Stimulated activated naive CD8-positive, alpha-beta T cell treated with anti-CD3 and anti-CD28 coated beads, Interleukin-15, Interleukin-2, amounts not matched to agents 100 U/mL and 50 U/mL, for 24 hours (primary cell): ENCODE data around the gene LRRFIP1.

ENCODE experiments used
- ATAC-seq: fragments of 150-1000 bp; cut with Tn5 transposase; one replicate; pipeline ENCODE4 v1.10.0; 2021
- DNase-seq: peaks from one replicate; pipeline ENCODE4 v3.0.0; 2021

Gene LRRFIP1

GRCh38 chr2:237704501-237705434 is 77.4 kb downstream of the LRRFIP1 start:
- no peak for ATAC-seq
- no peak for DNase-seq

DNA sequence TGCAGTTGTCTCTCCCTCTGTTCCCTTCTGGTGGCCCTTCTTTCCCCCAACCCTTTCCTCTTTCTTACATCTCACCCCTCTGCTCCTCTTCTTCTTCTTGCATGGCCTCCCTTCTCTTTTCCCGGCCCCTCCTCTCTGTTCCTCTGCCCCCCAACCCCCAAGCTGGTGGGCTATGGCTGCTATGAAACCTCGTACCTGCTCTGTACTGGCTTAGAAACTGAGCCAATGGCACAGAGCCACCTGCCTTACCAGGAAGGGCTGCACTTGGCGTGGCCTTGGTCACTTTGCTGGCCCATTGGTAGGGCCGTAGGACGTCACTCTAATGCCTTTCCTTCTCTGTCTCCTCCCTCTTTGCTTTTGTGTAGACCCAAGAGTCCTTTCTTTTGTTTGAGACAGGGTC is 78.9 kb downstream of the LRRFIP1 start:
- ATAC-seq: no peak
- DNase-seq: no peak

DNA sequence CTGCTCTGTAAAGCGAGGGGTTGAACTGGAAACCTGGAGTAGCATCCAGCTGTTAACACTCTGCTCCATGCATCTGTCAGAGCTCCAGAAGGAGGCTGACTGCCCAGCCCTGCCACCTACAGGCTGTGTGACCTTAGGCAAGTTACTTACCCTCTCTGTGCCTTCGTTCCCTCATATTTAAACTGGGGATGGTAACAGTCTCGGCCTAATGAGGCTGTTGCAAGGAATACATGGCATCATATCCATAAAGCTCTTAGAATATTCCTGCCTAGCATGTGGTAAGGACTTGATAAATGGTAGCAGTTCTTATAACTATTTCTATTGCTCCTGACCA is 80.6 kb downstream of the LRRFIP1 start:
- no peak for DNase-seq
- no peak for ATAC-seq

- ATAC-seq (no peak), DNase-seq (no peak)
Observed at GRCh38 chr2:237708491-237708890, 81.1 kb downstream of the LRRFIP1 start.

- ATAC-seq: no peak
- DNase-seq: no peak
Observed at GRCh38 chr2:237708961-237709360, 81.6 kb downstream of the LRRFIP1 start.

DNA sequence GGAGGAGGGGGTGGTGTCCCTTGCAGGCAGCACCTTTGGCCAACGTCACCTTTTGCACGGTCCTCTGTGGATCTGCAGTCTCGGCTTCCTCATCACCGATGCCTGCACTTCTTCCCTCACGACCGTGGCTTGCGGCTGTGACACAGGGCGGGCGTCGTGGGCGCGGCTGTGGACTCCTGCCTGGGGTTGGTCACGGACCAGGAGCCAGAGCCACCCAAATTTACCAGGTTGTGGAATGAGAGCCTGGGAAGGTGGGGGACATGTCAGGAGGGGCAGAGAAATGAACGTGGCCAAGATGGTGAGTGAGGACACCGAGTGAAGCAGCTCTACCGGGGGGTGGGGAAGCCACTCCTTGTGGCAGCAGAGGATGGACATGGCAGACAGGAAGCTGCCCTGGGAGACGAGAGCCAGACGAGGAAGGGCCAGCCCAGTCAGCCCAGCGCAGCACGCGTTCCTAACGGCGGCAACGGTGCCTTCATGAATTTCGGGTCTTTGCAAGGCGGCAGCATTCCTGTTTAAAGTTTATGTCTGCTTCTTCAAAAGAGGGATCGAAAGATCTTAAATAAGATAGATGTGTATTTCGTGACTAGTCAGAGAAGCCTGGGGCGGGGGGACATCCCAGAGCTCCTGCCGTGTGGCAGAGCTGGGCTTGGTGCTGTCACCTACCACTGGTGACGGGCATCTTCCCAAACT is 84.2 kb downstream of the LRRFIP1 start:
- ATAC-seq (no peak), DNase-seq (no peak)

DNA sequence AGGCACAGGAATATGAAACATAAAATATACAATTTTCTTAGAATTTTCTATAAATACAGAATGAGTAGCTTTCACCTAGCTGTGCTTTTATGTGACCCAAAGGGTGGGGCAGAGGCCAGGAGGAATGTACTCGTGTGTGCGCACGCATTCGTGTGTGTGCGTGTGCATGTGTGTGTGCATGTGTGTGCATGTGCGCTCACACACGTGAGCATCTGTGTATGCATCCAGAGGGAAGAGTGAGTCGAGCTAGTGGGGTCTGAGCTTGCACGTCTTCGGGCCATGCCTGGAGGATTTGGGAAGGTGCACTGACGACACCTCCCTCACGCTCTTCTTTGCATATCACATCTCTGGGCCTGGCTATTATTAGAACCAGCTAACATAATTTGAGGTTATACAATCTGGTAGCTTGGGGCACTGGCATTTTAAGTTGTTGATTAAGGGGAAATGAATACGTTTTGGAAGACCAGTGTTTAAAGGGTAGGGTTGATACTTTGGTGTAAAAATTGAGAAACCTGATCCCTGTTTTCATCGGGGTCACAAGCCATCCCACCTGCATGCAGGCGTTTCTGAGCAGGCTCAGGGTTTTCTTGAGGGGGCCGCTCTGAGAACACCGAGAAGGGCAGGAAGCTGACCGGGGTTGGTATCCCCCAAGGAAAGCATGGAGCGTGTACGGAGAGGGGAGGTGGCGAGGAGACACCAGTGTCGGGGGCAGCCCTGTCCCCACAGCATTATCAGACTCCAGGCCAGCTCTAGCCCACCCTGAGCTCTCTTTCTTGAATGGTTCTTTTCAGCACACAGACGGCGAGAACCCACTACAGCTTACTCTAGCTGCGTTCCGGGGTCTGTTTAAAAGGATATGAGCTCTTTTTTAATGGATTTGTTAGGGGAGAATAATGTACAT is 85.3 kb downstream of the LRRFIP1 start:
- ATAC-seq: no peak
- no peak for DNase-seq

DNA sequence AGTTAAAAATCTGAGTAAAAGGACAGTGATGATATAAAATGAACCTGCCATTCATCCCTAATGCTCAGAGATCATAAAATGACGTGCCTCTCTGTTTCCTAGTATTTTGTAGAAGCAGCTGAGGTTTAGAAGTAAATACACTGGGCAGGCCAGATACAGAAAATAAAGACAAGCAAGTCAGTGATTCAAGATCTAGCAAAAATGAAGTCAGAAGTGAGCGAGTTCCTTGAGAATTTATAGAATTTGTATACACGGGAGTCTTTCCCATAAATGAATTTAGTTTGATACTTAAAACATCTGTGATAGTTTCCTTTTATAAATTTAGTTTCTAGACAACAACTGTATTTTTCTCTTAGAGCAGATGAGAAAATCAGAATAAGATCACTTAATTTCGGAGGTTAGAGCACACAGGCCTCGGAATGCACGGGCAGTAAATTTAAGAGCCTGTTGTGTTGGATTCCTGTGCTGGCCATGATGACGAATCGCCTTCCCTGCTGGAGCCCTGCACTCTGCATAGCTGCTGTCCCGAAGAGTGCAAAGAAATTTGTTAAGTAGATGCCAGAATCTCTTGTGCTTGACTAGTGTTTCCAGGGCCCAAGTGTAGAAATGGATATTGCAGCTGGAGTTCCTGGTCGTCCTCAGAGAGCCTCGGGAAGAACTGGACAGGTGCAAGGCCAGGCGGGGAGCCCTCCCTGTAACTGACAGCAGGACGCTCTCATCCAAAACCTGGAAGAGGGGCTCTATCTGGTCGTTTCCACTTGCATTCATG is 87.5 kb downstream of the LRRFIP1 start:
- DNase-seq (no peak), ATAC-seq (no peak)

DNA sequence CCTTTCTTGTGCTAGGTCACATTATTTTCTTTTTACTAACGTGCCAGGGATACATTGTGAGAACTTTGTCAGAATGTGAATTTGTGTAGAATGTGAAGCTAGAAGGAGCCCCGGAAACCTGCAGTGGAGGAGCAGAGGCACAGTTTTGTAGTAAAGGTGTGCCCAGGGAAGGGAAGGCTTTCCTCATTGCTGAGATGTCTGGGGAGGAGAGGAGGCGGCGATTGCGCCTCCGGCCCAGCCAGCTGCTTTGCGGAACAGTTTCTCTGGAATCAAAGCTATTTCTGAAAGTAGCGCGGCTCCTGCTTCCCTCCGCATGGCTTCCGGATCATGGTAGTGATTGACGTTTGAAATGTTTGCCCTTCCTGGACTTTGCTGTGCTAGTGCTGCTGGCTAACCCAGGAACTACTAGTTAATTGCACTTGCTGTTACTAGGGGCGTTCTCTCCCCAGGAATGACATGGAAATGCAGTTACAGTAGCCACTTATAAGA is 88.1 kb downstream of the LRRFIP1 start:
- DNase-seq (no peak), ATAC-seq (no peak)

GRCh38 chr2:237716011-237716410 is 88.6 kb downstream of the LRRFIP1 start:
- DNase-seq (no peak), ATAC-seq (no peak)

DNA sequence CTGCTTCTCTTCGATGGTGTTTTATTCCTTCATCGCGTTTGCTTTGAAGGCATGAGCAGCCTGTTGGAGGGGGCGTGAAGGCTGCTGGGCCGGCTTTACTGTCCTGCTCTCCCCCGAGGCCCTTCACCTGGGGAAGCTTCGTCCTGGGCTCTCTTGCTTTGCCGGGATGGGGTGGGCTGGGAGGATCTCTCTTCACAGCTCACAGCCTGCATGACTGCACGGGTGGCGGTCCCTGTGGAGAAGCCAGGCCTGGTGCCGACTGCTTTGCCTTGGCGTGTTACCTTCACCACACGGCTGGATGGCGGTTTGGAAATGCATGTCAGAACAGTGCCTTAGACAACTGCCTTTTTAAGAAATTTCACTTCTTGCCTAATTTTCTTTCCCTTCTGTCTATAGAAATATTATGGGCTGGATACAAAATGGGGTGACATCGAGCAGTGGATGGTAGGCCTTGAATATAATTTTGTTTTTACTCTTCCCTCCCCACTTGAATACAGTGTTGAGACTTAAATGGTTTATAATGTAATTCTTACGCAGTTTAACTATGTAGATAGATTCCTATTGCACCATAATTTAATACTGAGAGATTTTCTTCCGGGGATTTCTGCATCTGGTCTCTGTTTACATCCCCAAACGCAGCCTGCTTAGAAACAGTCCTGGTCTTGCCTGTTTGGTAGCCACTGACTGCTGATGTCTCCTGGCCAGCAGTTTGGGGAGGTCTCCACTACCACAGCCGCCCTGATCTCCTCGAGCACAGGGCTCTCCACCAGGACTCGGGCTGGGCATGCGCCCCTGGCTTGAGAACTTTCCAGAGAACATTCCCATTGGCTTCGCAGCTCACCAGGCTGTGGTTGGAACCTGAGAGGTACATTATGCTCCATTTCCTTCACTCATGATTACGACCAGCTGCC is 90.2 kb downstream of the LRRFIP1 start:
- no peak for DNase-seq
- no peak for ATAC-seq

DNA sequence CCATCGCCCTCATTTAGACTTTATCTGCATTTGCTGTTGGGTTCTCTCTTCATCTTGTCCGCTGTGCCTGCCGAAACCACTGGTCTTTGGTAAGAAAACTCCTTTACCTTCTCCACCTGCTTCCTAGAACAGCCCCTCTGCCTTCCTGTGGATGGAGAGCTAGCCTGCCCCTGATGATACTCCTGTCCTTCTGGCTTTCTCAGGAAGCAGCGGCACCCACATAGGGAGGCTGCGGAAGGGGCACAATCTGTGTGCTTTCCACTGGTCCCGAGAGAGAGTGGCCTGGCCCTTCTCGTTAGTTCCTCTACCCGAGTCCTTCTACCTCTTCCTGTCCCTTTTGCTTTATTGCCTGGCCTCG is 90.9 kb downstream of the LRRFIP1 start:
- DNase-seq: no peak
- ATAC-seq: no peak

GRCh38 chr2:237720444-237720843 is 93.1 kb downstream of the LRRFIP1 start:
- ATAC-seq: no peak
- no peak for DNase-seq

- no peak for ATAC-seq
- DNase-seq: no peak
Observed at GRCh38 chr2:237720957-237721356, 93.6 kb downstream of the LRRFIP1 start.

GRCh38 chr2:237721458-237721857 is 94.1 kb downstream of the LRRFIP1 start:
- ATAC-seq (no peak), DNase-seq (no peak)

DNA sequence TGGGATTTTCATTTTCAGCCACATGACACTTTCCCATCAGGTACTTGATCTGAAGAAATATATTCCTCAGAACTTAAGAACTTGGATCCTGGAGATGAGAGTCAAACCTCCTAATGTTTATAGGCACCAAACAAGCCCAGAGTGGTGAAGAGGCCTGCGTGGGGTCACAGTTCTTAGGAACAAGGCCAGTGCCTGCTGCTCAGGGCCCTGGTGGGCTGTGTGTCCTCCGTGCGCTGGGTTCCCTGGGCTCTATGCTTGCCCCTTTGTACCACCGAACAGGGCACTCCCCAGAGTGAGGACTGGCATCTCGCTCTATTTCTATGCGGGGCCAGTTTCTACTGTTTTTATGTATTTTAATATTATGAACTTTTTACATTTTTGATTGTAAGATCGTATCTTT is 95.2 kb downstream of the LRRFIP1 start:
- ATAC-seq: no peak
- DNase-seq: no peak

DNA sequence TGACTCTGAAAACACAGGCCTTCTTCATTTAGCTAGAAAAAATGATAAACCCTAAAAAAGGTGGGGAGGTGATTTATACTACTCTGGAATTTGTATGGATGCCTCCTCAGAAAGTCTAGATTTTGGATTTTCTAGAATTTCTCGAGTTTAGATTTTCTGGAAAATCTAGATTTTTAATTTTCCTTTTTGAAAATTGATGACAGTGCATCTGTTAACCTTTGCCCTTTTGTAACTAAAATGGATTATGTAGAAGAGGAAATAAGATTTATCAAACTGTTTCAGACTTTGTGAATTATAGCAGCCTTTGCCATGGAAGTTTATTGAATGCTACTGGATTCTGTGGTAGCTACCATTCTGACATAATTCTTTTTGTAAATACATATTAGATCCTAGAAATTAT is 95.6 kb downstream of the LRRFIP1 start:
- DNase-seq: no peak
- ATAC-seq: no peak

- peak; percentile 57 for ATAC-seq
- no peak for DNase-seq
Observed at GRCh38 chr2:237723602-237724001, 96.2 kb downstream of the LRRFIP1 start.

DNA sequence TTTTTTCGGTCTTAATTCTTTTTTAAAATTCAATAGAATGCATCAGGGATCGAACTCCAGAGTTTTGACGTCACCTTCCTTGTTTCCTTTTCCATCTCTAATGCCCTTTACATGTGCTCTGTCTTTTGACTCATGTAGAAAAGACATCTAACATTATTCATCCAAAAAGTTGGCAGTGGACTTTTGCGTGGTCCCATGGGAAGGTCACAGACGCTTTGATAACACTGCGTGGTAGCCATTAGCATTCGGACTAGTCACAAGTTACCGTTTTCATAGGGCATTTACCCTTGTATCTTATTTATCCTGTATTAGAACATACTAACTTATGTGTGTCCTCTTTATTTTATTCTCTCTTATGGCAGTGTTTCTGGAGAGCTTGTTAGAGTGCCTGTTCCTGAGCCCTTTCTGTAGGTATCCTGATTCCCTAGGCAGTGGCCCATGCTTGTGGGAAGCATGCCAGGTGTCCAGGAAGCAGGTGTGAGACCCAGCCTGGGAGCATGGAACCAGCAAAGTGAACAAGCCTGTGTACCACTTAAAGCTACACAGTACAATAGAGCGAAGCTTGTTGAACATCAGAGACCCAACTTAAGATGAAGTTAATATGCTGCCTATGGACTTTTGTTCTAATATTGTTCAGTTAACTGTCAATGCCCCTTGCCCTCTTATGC is 97.6 kb downstream of the LRRFIP1 start:
- DNase-seq: no peak

GRCh38 chr2:237725661-237726060 is 98.3 kb downstream of the LRRFIP1 start:
- ATAC-seq (no peak), DNase-seq (no peak)

More for the DNA sequence above, 97.6 kb downstream of the LRRFIP1 start:
- no peak for ATAC-seq
